HL-60 (cell line): Measurements from ENCODE around the gene SYNJ2.

Source experiments
- DNase-seq, 2 experiments: peaks; one replicate each; pipeline ENCODE4 v3.0.0-alpha.2; 2010 to 2020; ENCODE audit warnings: low read depth in 1 of 2, low spot score in 1 of 2
- H3K27ac ChIP-seq: fragments of 250-450 bp; sonication (Bioruptor Pico); replicated peaks from 2 replicates; pipeline ENCODE4 v1.5.1; 2020; ENCODE audit warnings: mild to moderate bottlenecking, moderate library complexity
- H3K27me3 ChIP-seq: fragments of 250-450 bp; sonication (Bioruptor Pico); 2 replicates; pipeline ENCODE4 v1.5.1; 2021; ENCODE audit warnings: mild to moderate bottlenecking, moderate library complexity; ENCODE audit not compliant: insufficient read depth, poor library complexity, severe bottlenecking
- H3K4me3 ChIP-seq: replicated peaks from 2 replicates; pipeline ENCODE4 v1.5.1; 2011; ENCODE audit warnings: mild to moderate bottlenecking, control low read depth, low read length; ENCODE audit not compliant: insufficient read depth
- CTCF ChIP-seq: IDR thresholded peaks from one replicate; pipeline ENCODE4 v1.5.1; 2011; ENCODE audit warnings: low read length, control low read depth, inconsistent platforms; ENCODE audit not compliant: insufficient read depth
- GABPA ChIP-seq: IDR thresholded peaks from 2 replicates; pipeline ENCODE4 v1.6.1; 2012; ENCODE audit warnings: low read depth
- POLR2AphosphoS5 ChIP-seq: IDR thresholded peaks from 2 replicates; pipeline ENCODE4 v1.6.1; 2012; ENCODE audit warnings: low read depth
- REST ChIP-seq: IDR thresholded peaks from 2 replicates; pipeline ENCODE4 v1.6.1; 2012; ENCODE audit warnings: low read depth; ENCODE audit not compliant: insufficient replicate concordance
- SPI1 ChIP-seq: IDR thresholded peaks from 2 replicates; pipeline ENCODE4 v1.6.1; 2012; ENCODE audit warnings: low read depth, mild to moderate bottlenecking, borderline replicate concordance

SYNJ2 gene

GRCh38 chr6:158004701-158005095, 23.0 kb downstream of the SYNJ2 start:
- TF ChIP-seq GABPA (no peak), CTCF (no peak), POLR2AphosphoS5 (no peak), SPI1 (no peak), REST (no peak)
- Histone ChIP-seq H3K4me3 (no peak overlapping the region), H3K27ac (no peak overlapping the region), H3K27me3 (no peaks in the 10 kb centered on the region)
- no peak for DNase-seq

GRCh38 chr6:158005626-158006180, 24.0 kb downstream of the SYNJ2 start:
- no peak for DNase-seq
- H3K27ac ChIP-seq = no peak overlapping the region
- no peak overlapping the region for H3K4me3 ChIP-seq
- no peak for TF ChIP-seq POLR2AphosphoS5
- no peak for TF ChIP-seq SPI1
- no peak for TF ChIP-seq GABPA
- TF ChIP-seq REST = no peak
- TF ChIP-seq CTCF = no peak
- H3K27me3 ChIP-seq = no peaks in the 10 kb centered on the region

DNA sequence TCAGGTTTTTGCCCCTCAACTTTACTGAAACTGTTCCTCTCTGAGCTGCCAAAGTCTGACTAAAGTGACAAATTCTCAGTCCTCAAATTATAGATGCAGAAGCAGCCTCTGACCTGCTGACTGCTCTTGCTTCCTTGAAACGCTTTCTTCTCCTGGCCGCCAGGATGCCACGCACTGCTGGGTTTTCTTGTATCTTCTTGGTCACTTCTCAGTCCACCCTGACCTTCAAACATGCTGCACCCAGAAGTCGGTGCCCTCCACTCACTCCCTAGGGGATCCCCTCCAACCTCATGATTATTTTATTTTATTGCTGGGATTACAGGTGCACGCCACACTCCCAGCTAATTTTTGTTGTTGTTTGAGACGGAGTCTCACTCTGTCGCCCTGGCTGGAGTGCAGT, 24.7 kb downstream of the SYNJ2 start:
- no peak for DNase-seq
- TF ChIP-seq GABPA (no peak), CTCF (no peak), SPI1 (no peak), REST (no peak), POLR2AphosphoS5 (no peak)
- no peaks in the 10 kb centered on the region for H3K27me3 ChIP-seq
- H3K4me3 ChIP-seq = no peak overlapping the region
- no peak overlapping the region for H3K27ac ChIP-seq
